ENCODE measurements around the gene NAXD.
"Not testable (repeated sequence)": the region's sequence is repeated elsewhere in the genome, so short reads cannot be mapped to it uniquely, and the experiment has no call there.

The NAXD gene

GRCh38 chr13:110666255-110666533, 50.8 kb downstream of the NAXD start:
- no peak for DNase-seq

- DNase-seq: no peak
Measured at GRCh38 chr13:110669036-110669435, 53.7 kb downstream of the NAXD start.

- not testable (repeated sequence) for DNase-seq
Measured at GRCh38 chr13:110669814-110670213, 54.5 kb downstream of the NAXD start.

GRCh38 chr13:110676595-110677587, 61.5 kb downstream of the NAXD start:
- no peak for DNase-seq

- DNase-seq: no peak
Measured at GRCh38 chr13:110677731-110678545, 62.6 kb downstream of the NAXD start.

GRCh38 chr13:110680852-110681251, 65.5 kb downstream of the NAXD start:
- DNase-seq: no peak

- DNase-seq: no peak
Measured at GRCh38 chr13:110681868-110682550, 66.7 kb downstream of the NAXD start.

GRCh38 chr13:110682746-110683145, 67.4 kb downstream of the NAXD start:
- no peak for DNase-seq

- DNase-seq: no peak
Measured at GRCh38 chr13:110683203-110683883, 68.0 kb downstream of the NAXD start.

GRCh38 chr13:110683921-110684320, 68.6 kb downstream of the NAXD start:
- no peak for DNase-seq

- no peak for DNase-seq
Measured at GRCh38 chr13:110684388-110685056, 69.2 kb downstream of the NAXD start.

- DNase-seq: peak; percentile 70
Measured at GRCh38 chr13:110685305-110686020, 70.1 kb downstream of the NAXD start.

- no peak for DNase-seq
Measured at GRCh38 chr13:110687736-110688135, 72.4 kb downstream of the NAXD start.

GRCh38 chr13:110689041-110689440, 73.7 kb downstream of the NAXD start:
- no peak for DNase-seq
